NB4 (cell line): ENCODE data around the gene DOCK6.

ENCODE experiments used
- CTCF ChIP-seq: IDR thresholded peaks from one replicate; pipeline ENCODE4 v1.5.1; 2012; ENCODE audit warnings: low read depth, low read length
- MAX ChIP-seq: IDR thresholded peaks from 2 replicates; pipeline ENCODE4 v1.6.1; 2011; ENCODE audit warnings: low read depth, low read length
- POLR2A ChIP-seq: IDR thresholded peaks from 2 replicates; pipeline ENCODE4 v1.6.1; 2011; ENCODE audit warnings: mild to moderate bottlenecking; ENCODE audit not compliant: insufficient read length; ENCODE audit errors: extremely low read depth

GRCh38 chr19:11252665-11253355 lies 9.5 kb downstream of the DOCK6 start:
- TF ChIP-seq POLR2A (no peak), CTCF (no peak), MAX (no peak)
